SJSA1 (cell line): ENCODE data around the gene HCN1. TPM values are rescaled to one million over a fixed set of nuclear protein-coding genes. Genes with fewer than 3 reads are reported as not detected.
"Not testable (repeated sequence)": the region's sequence is repeated elsewhere in the genome, so short reads cannot be mapped to it uniquely, and the experiment has no call there.

Source experiments
- DNase-seq, 2 experiments: peaks; one replicate each; pipeline ENCODE4 v3.0.0-alpha.2; 2015 to 2020; ENCODE audit warnings: low spot score in 2 of 2, low read depth in 1 of 2
- H3K27ac ChIP-seq: fragments of 250-450 bp; sonication (Bioruptor Pico); 2 replicates; pipeline ENCODE4 v1.5.1; 2020; ENCODE audit warnings: mild to moderate bottlenecking, moderate library complexity
- H3K27me3 ChIP-seq: fragments of 250-450 bp; sonication (Bioruptor Pico); replicated peaks from 2 replicates; pipeline ENCODE4 v1.5.1; 2020; ENCODE audit warnings: mild to moderate bottlenecking, moderate library complexity
- H3K36me3 ChIP-seq: fragments of 250-450 bp; sonication (Bioruptor Pico); 2 replicates; pipeline ENCODE4 v1.5.1; 2020; ENCODE audit warnings: mild to moderate bottlenecking
- H3K4me1 ChIP-seq: fragments of 250-450 bp; sonication (Bioruptor Pico); replicated peaks from 2 replicates; pipeline ENCODE4 v1.6.1; 2021; ENCODE audit warnings: mild to moderate bottlenecking
- H3K4me3 ChIP-seq: fragments of 250-450 bp; sonication (Bioruptor Pico); 2 replicates; pipeline ENCODE4 v1.5.1; 2020; ENCODE audit warnings: mild to moderate bottlenecking
- H3K9me3 ChIP-seq: fragments of 250-450 bp; sonication (Bioruptor Pico); replicated peaks from 2 replicates; pipeline ENCODE4 v1.5.1; 2020; ENCODE audit warnings: mild to moderate bottlenecking
- total RNA-seq: library from RNA; depleted of rRNA; stranded (reverse); fragments of >200 nt; shearing (Covaris generic); gene quantifications from 2 replicates; pipeline ENCODE4 v1.2.3, GENCODE V29; 2014

HCN1 gene
- total RNA-seq, 1 experiment from 2014 or later, result not detected

- no peak for DNase-seq
Measured at GRCh38 chr5:45578270-45578669, 117.9 kb downstream of the HCN1 start.

DNA sequence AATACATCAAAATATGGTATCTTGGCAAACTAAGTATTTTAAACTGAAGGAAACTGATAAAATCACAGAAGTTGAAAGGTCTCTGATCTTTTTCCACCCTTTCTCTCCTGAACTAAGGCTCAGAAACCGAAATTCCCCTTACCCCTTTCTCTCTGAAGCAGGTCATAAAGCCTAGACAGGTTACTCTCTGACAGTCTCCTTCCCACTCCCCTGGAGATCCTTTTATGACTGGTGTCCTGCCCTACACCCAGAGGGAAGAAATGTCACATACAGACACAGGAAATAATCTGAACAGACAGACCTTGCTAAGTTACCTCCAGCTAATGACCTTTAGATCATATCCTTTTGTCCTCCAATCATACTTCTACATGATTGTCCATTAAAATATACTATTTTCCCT lies 127.4 kb downstream of the HCN1 start:
- Histone ChIP-seq H3K4me1 (no peaks in the 10 kb centered on the region), H3K36me3 (no peaks in the 10 kb centered on the region), H3K9me3 (peaks cover under 1% of the 10 kb centered on the region; the same call in 1 of the 2 replicates), H3K27me3 (no peaks in the 10 kb centered on the region), H3K4me3 (no peak overlapping the region), H3K27ac (no peak overlapping the region)
- no peak for DNase-seq

More at GRCh38 chr5:45578270-45578669, 117.9 kb downstream of the HCN1 start:
- Histone ChIP-seq H3K4me3 (no peak overlapping the region), H3K27me3 (no peaks in the 10 kb centered on the region), H3K9me3 (0 out of 2 replicates have a peak, but pooled peaks cover 7% of the 10 kb centered on the region), H3K36me3 (no peaks in the 10 kb centered on the region), H3K4me1 (no peaks in the 10 kb centered on the region), H3K27ac (no peak overlapping the region)

DNA sequence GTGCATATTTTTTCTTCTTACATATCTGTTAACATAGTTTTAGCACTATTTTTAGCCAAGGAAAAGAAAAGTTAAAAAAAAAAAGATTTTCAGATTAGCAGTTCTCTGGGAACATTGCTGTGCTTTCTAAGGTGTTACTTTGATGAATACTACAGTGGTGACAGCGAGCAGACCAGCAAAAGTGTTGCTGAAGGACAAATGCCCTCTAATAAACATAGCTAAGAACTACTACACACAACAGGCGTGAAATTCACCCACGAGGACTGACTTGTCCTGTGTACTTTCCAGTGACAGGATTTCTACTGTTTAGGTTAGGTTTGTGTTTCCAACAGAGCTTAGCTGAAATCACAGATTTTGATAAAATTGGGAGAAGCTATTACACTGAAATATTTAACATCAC lies 153.8 kb downstream of the HCN1 start:
- no peak for DNase-seq
- Histone ChIP-seq H3K9me3 (no peaks in the 10 kb centered on the region), H3K4me1 (no peaks in the 10 kb centered on the region), H3K27ac (no peak overlapping the region), H3K36me3 (no peaks in the 10 kb centered on the region), H3K27me3 (no peaks in the 10 kb centered on the region), H3K4me3 (no peak overlapping the region)

- Histone ChIP-seq H3K36me3 (no peaks in the 10 kb centered on the region), H3K27ac (no peak overlapping the region), H3K9me3 (no peaks in the 10 kb centered on the region), H3K27me3 (no peaks in the 10 kb centered on the region), H3K4me1 (no peaks in the 10 kb centered on the region), H3K4me3 (no peak overlapping the region)
- no peak for DNase-seq
Measured at GRCh38 chr5:45533663-45534062, 162.5 kb downstream of the HCN1 start.

DNA sequence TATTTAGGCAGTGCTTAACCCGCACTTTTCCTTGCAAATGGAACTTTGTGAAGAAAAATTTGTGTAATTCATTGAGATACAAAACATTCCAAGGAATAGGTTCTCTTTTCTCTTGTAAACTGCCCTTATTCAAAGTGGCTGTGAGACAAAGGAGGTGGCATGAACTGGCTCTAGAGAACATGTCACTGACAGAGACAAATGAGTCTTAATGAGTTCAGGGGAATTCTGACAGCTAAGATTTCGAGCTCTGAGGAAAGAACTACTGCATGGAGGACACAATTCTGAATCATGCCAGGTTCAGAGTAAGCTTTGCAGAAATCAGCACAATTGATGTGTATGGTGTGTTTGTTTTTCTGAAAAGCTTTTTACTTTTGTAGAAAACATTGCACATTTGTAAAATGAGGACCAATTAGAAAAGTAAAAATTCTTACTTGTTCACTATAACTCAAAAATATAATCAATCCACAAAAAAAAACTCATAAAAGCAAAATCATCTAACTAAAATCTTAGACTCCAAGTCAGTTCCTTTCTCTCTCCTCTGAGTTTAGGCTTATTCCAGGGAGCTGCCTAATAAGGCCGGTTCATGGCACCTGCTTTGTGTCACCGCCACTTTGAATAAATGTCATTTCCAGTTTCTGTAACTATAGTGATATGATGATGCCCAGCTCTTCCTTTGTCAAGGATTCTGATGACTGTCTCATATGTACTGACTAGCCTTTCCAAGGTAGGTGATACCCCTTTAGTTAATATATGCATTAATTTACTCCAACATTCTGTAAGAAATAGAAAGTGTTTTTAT lies 163.2 kb downstream of the HCN1 start:
- H3K4me3 ChIP-seq, result no peak overlapping the region
- DNase-seq, result no peak
- H3K36me3 ChIP-seq, result no peaks in the 10 kb centered on the region
- H3K27me3 ChIP-seq, result no peaks in the 10 kb centered on the region
- H3K9me3 ChIP-seq, result no peaks in the 10 kb centered on the region
- no peaks in the 10 kb centered on the region for H3K4me1 ChIP-seq
- no peak overlapping the region for H3K27ac ChIP-seq

GRCh38 chr5:45521067-45521466 lies 175.1 kb downstream of the HCN1 start:
- H3K4me1 ChIP-seq, result no peaks in the 10 kb centered on the region
- no peak for DNase-seq
- H3K27ac ChIP-seq, result no peak overlapping the region
- no peaks in the 10 kb centered on the region for H3K36me3 ChIP-seq
- no peaks in the 10 kb centered on the region for H3K27me3 ChIP-seq
- 0 out of 2 replicates have a peak, but pooled peaks cover 3% of the 10 kb centered on the region for H3K9me3 ChIP-seq
- no peak overlapping the region for H3K4me3 ChIP-seq

GRCh38 chr5:45512521-45512920 lies 183.7 kb downstream of the HCN1 start:
- no peak overlapping the region for H3K4me3 ChIP-seq
- DNase-seq, result no peak

GRCh38 chr5:45509371-45509770 lies 186.8 kb downstream of the HCN1 start:
- no peaks in the 10 kb centered on the region for H3K4me1 ChIP-seq
- no peak for DNase-seq
- H3K4me3 ChIP-seq, result no peak overlapping the region

More at GRCh38 chr5:45512521-45512920, 183.7 kb downstream of the HCN1 start:
- Histone ChIP-seq H3K27me3 (no peaks in the 10 kb centered on the region; the same call in 1 of the 2 replicates), H3K9me3 (no peaks in the 10 kb centered on the region; the same call in 1 of the 2 replicates), H3K4me1 (no peaks in the 10 kb centered on the region), H3K36me3 (no peaks in the 10 kb centered on the region), H3K27ac (no peak overlapping the region)

DNA sequence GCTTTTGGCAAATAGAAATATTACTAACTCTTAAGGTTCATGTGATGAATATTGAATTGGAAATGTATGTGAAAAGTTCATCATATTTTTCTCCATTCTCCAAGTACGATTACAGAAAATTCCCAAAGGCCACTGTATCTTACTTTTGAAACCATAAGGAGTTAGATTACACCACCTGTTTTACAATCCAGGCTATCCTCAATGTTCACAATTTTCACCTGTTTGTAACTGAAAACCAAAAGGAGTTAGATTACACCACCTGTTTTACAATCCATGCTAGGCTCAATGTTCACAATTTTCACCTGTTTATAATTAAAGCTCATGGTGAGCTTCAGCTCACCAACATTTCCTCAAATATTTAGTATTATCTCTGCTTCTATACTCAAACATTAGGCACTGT lies 188.0 kb downstream of the HCN1 start:
- Histone ChIP-seq H3K4me1 (no peaks in the 10 kb centered on the region), H3K36me3 (no peaks in the 10 kb centered on the region), H3K9me3 (peaks cover 3% of the 10 kb centered on the region; the same call in 1 of the 2 replicates), H3K4me3 (no peak overlapping the region), H3K27me3 (no peaks in the 10 kb centered on the region), H3K27ac (no peak overlapping the region)
- DNase-seq, result no peak

More at GRCh38 chr5:45509371-45509770, 186.8 kb downstream of the HCN1 start:
- H3K27ac ChIP-seq, result no peak overlapping the region
- no peaks in the 10 kb centered on the region for H3K36me3 ChIP-seq
- H3K9me3 ChIP-seq, result peaks cover 3% of the 10 kb centered on the region; the same call in 1 of the 2 replicates
- no peaks in the 10 kb centered on the region; the same call in 1 of the 2 replicates for H3K27me3 ChIP-seq

GRCh38 chr5:45507178-45507577 lies 189.0 kb downstream of the HCN1 start:
- H3K4me3 ChIP-seq, result no peak overlapping the region
- no peaks in the 10 kb centered on the region for H3K36me3 ChIP-seq

GRCh38 chr5:45499006-45499405 lies 197.2 kb downstream of the HCN1 start:
- H3K36me3 ChIP-seq, H3K4me1 ChIP-seq, H3K27me3 ChIP-seq, H3K27ac ChIP-seq, H3K9me3 ChIP-seq, H3K4me3 ChIP-seq, DNase-seq: not testable (repeated sequence)

More at GRCh38 chr5:45507178-45507577, 189.0 kb downstream of the HCN1 start:
- Histone ChIP-seq H3K27ac (no peak overlapping the region), H3K4me1 (no peaks in the 10 kb centered on the region), H3K27me3 (no peaks in the 10 kb centered on the region), H3K9me3 (peaks cover 3% of the 10 kb centered on the region; the same call in 1 of the 2 replicates)
- no peak for DNase-seq

GRCh38 chr5:45491368-45491767 lies 204.8 kb downstream of the HCN1 start:
- DNase-seq, result no peak
- 0 out of 2 replicates have a peak, but pooled peaks cover 3% of the 10 kb centered on the region for H3K9me3 ChIP-seq
- H3K27me3 ChIP-seq, result no peaks in the 10 kb centered on the region
- H3K27ac ChIP-seq, result no peak overlapping the region
- H3K36me3 ChIP-seq, result no peaks in the 10 kb centered on the region
- no peak overlapping the region for H3K4me3 ChIP-seq
- H3K4me1 ChIP-seq, result no peaks in the 10 kb centered on the region

- H3K27ac ChIP-seq, result no peak overlapping the region
- peaks cover 3% of the 10 kb centered on the region; the same call in 1 of the 2 replicates for H3K9me3 ChIP-seq
- no peaks in the 10 kb centered on the region for H3K36me3 ChIP-seq
- no peaks in the 10 kb centered on the region for H3K27me3 ChIP-seq
- no peaks in the 10 kb centered on the region for H3K4me1 ChIP-seq
- H3K4me3 ChIP-seq, result no peak overlapping the region
- DNase-seq, result no peak
Measured at GRCh38 chr5:45484781-45485180, 211.4 kb downstream of the HCN1 start.

GRCh38 chr5:45454114-45454513 lies 242.1 kb downstream of the HCN1 start:
- Histone ChIP-seq H3K4me3 (no peak overlapping the region), H3K4me1 (no peaks in the 10 kb centered on the region), H3K27me3 (no peaks in the 10 kb centered on the region), H3K27ac (no peak overlapping the region), H3K36me3 (no peaks in the 10 kb centered on the region), H3K9me3 (no peaks in the 10 kb centered on the region; the same call in 1 of the 2 replicates)
- DNase-seq, result no peak
